HG03025 (cell line): ENCODE measurements around the gene WSCD2.

Source experiments
- ATAC-seq: cut with Tn5 transposase; IDR thresholded peaks from one replicate; pipeline ENCODE4 v1.9.1; 2021; ENCODE audit warnings: mild to moderate bottlenecking, moderate library complexity; ENCODE audit not compliant: unreplicated experiment, low FRiP score

The WSCD2 gene

GRCh38 chr12:108152170-108152538 lies 23.1 kb downstream of the WSCD2 start:
- ATAC-seq, result no peak

- ATAC-seq, result no peak
These were observed 27.6 kb downstream of the WSCD2 start for GRCh38 chr12:108156717-108157116.

- ATAC-seq, result no peak
These were observed 28.9 kb downstream of the WSCD2 start for GRCh38 chr12:108157870-108158459.

- no peak for ATAC-seq
These were observed 33.1 kb downstream of the WSCD2 start for GRCh38 chr12:108162207-108162606.

- no peak for ATAC-seq
These were observed 37.4 kb downstream of the WSCD2 start for GRCh38 chr12:108166505-108166904.

GRCh38 chr12:108167974-108168373 lies 38.9 kb downstream of the WSCD2 start:
- no peak for ATAC-seq

GRCh38 chr12:108169708-108170107 lies 40.6 kb downstream of the WSCD2 start:
- ATAC-seq, result no peak

- ATAC-seq, result no peak
These were observed 41.1 kb downstream of the WSCD2 start for GRCh38 chr12:108170164-108170563.

GRCh38 chr12:108172033-108172432 lies 42.9 kb downstream of the WSCD2 start:
- no peak for ATAC-seq

GRCh38 chr12:108173160-108173559 lies 44.1 kb downstream of the WSCD2 start:
- ATAC-seq, result no peak

GRCh38 chr12:108173892-108174291 lies 44.8 kb downstream of the WSCD2 start:
- no peak for ATAC-seq

GRCh38 chr12:108174641-108175040 lies 45.6 kb downstream of the WSCD2 start:
- no peak for ATAC-seq

GRCh38 chr12:108175310-108175709 lies 46.2 kb downstream of the WSCD2 start:
- no peak for ATAC-seq

GRCh38 chr12:108176292-108176691 lies 47.2 kb downstream of the WSCD2 start:
- no peak for ATAC-seq

GRCh38 chr12:108177131-108177530 lies 48.0 kb downstream of the WSCD2 start:
- no peak for ATAC-seq

GRCh38 chr12:108179305-108179704 lies 50.2 kb downstream of the WSCD2 start:
- ATAC-seq, result no peak

GRCh38 chr12:108180255-108181094 lies 51.4 kb downstream of the WSCD2 start:
- no peak for ATAC-seq

- no peak for ATAC-seq
These were observed 52.0 kb downstream of the WSCD2 start for GRCh38 chr12:108181095-108181454.

GRCh38 chr12:108182096-108182495 lies 53.0 kb downstream of the WSCD2 start:
- no peak for ATAC-seq

GRCh38 chr12:108185002-108185401 lies 55.9 kb downstream of the WSCD2 start:
- ATAC-seq, result no peak

- no peak for ATAC-seq
These were observed 58.7 kb downstream of the WSCD2 start for GRCh38 chr12:108187831-108188230.

- no peak for ATAC-seq
These were observed 61.4 kb downstream of the WSCD2 start for GRCh38 chr12:108190529-108190928.
